ENCODE measurements around the gene HINT2.
A peak's percentile ranks its signal among the peaks of the same experiment; 100 is the strongest.

Gene HINT2

GRCh38 chr9:35811381-35812024 is 3.3 kb downstream of the HINT2 start:
- DNase-seq, result no peak

- no peak for DNase-seq
Measured at GRCh38 chr9:35810122-35810521, 4.7 kb downstream of the HINT2 start.

- no peak for DNase-seq
Measured at GRCh38 chr9:35808433-35808832, 6.4 kb downstream of the HINT2 start.

- DNase-seq, result no peak
Measured at GRCh38 chr9:35806101-35806500, 8.7 kb downstream of the HINT2 start.

DNA sequence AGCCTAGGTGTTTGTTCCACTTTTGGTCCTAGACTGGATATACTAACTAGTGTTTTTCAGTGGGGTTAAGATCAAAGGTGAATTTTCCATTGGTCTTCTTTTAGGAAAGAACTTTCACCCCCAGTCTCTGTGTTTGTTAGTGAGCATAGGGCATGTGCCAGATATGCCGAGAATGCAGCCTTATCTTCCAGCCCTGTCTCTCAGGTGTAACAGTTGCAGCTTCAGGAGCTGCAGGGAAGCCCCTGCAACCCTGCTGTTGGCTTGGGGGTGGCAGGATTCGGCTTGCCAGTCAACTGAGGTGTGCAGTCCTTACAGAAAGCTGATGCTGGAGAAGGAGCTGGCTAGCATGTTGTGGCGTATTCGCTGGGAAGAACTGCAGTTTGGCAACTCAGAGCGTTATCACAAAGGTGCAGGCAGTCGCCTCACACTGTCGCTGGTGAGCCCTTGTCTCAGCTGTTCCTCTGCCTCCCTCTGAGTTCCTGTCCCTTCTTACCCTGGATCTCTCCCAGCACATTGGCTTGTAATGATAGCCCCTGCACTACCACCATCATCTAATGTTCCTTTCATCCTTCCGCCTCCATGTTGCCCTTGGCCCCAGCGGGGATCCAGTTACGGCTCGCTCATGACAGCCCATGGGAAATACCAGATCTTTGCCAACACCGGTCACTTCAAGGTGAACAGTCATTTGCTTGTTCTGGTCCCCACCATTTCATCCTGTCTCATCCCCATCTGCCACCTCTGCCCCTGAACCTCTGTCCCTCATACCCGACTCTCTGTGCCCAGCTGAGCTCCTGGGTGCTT is 13.3 kb downstream of the HINT2 start:
- no peak for DNase-seq

GRCh38 chr9:35800530-35800929 is 14.3 kb downstream of the HINT2 start:
- DNase-seq, result no peak

- DNase-seq, result peak; percentile 26 to 38 (median 35)
Measured at GRCh38 chr9:35798658-35799374, 16.0 kb downstream of the HINT2 start.

DNA sequence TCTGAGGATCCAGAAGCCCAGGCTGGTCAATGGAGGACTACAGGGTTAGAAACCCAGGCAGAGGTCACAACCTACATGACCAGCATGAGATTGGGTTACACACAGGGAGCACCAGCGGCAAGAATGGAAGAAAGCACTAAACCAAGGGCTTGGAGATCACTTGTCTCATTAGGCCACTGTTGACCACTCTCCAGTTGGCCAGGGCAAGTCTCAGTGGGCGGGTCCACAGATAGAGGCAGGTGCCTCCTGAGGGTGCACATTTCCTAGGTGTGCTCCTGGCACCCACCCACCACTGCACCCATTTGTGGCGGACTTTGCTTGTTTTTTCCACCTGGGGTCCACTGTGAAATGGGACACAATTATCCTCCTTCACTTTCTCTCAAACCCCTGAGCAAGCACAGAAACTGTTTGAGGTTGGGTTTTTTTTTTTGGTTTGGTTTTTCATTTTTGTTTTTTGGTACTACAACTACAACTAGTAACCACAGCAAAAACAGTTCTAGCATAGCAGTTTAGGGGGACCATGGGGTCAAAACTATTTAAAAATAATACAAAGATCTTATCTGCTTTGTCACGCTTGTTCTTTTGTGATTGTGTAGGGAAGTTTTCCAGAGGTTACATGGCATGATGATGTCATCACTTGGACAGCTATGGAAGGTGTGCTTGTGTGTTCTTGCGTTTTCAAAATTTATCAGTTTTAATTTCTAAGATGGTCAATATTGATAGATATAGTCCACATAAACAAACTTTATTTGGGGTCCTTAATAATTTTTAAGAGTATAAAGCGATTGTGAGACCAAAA is 17.3 kb downstream of the HINT2 start:
- no peak for DNase-seq

- no peak for DNase-seq
Measured at GRCh38 chr9:35795695-35796094, 19.1 kb downstream of the HINT2 start.

DNA sequence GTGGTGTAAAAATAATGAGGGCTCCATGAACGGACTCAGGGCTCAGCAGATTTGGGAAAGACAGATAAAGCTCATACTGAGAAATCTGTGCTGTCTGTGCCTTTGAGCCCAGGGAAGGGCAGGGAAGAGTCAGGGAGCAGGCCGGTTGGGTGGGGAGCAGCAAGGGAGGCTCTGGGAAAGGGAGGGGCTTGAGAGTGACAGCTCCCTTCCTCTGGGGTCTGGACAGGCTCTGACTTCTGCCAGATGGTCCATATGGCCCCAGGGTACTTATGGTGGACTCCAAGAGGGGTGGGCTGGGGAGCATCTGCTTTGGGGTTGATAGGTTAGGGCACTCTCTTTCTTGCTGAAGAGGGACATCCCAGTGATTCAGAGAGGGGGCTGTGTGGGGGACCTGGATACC is 21.4 kb downstream of the HINT2 start:
- no peak for DNase-seq

DNA sequence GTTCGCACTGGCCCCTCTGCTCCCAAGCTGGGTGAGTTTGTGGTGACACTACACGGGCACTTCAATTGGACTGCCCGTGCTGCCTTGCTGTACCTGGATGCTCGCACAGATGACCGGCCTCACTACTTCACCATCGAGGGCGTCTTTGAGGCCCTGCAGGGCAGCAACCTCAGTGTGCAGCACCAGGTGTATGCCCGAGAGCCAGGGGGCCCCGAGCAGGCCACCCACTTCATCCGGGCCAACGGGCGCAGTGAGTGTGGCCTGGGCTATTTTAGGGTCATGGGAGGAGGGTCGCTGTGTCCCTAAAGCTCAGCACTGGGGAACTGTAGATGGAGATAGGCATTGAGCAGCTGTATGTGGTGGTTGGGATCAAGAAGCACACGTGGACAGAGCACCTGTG is 22.0 kb downstream of the HINT2 start:
- DNase-seq, result no peak

DNA sequence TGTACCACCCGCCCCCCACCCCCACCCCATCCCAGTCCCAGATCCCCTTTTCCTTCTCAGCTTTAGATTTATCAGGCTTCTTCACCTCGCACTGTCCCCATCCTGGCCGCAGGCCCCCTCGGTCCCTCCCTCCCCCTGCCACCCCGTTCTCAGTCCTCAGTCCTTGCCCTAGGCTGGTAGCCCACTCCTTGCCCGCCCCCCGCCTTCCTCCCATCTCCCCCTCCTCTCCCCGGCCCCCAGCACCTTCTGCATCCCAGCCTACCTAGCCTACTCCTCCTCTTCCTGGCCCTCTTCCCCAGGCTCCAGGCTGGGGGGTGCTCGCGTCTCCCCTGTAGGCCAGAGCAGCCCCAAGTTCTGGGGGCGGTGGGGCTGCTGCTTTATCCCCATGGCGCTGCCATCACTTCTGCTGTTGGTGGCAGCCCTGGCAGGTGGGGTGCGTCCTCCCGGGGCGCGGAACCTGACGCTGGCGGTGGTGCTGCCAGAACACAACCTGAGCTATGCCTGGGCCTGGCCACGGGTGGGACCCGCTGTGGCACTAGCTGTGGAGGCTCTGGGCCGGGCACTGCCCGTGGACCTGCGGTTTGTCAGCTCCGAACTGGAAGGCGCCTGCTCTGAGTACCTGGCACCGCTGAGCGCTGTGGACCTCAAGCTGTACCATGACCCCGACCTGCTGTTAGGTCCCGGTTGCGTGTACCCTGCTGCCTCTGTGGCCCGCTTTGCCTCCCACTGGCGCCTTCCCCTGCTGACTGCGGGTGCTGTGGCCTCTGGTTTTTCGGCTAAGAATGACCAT is 22.6 kb downstream of the HINT2 start:
- no peak for DNase-seq

- DNase-seq, result peak in 2 of 3 donors; percentile 39 to 53
Measured at GRCh38 chr9:35791297-35791921, 23.4 kb downstream of the HINT2 start, which contains the start of gene NPR2. TSS of gene NPR2 (plus strand) at chr9:35791591. CDS start at chr9:35792409, 818 bp downstream.

GRCh38 chr9:35790385-35791296 is 24.2 kb downstream of the HINT2 start:
- peak; percentile 71 to 82 (median 80) for DNase-seq

GRCh38 chr9:35790025-35790384 is 24.8 kb downstream of the HINT2 start:
- DNase-seq, result no peak

DNA sequence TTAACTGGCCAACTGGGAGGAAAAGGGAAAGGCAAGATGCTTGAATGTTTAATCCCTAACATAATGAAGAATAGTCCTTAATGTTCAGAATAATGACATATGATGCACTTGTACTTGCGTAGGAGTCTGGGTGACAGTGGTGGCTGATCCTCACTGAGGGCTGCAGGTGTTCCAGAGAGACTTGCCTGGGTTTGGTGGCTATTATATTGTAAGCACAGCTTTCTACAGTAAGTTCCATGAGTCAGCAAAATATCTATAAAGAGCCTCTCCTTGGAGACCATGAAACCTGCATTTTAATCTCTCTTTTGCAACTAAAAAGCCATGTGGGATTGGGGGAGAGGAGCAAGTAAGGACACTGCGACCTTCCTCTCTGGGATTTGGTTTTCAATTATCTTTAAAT is 25.3 kb downstream of the HINT2 start:
- DNase-seq, result no peak

- no peak for DNase-seq
Measured at GRCh38 chr9:35783418-35783817, 31.4 kb downstream of the HINT2 start.

DNA sequence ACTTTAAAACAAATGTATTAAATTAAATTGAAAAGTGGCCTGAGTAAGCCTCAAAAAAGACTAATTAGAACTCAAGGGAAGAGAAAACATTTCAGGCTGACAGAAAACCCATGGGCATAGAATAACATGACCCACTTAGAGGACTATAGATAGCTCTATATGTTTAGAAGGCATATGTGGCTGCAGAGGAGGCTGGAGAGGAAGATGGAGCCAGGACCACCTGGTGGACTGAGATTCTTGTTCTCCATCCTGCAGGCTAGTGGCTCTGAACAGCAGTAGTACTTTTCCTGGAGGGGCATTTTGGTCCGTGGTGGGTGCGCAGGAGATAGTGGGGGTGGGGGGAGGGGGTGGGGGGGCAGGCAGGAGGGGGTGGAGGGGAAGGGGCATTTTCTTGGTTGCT is 33.8 kb downstream of the HINT2 start:
- DNase-seq, result no peak

GRCh38 chr9:35778496-35778895 is 36.3 kb downstream of the HINT2 start:
- DNase-seq, result no peak

- DNase-seq, result no peak
Measured at GRCh38 chr9:35776018-35776417, 38.8 kb downstream of the HINT2 start.

Data from suppressor macrophage treated with lipopolysaccharide for 1 hour (primary cell).